GM12878 (cell line): ENCODE measurements around the gene PSMC3. TPM values are rescaled to one million over a fixed set of nuclear protein-coding genes. Genes with fewer than 3 reads are reported as not detected.

Experiments used
- ATAC-seq: fragments of 200-7000 bp; cut with Tn5 transposase; 3 replicates; pipeline ENCODE4 v1.9.1; 2020; ENCODE audit warnings: mild to moderate bottlenecking, moderate library complexity
- BruUV-seq: library from RNA; stranded (reverse); fragments of 400-500 nt; replicated peaks from 2 replicates; lab custom pipeline; 2021; lab: Mats Ljungman, UMichigan
- CTCF ChIA-PET: fragments of 300-600 bp; sonication (Branson Sonifier 250); formaldehyde crosslinking; extraction: SDS; loops from one replicate; lab custom pipeline; 2021; ENCODE audit warnings: inconsistent platforms; lab: Yijun Ruan, JAX
- POLR2A ChIA-PET: fragments of 350-600 bp; formaldehyde crosslinking; extraction: SDS; loops from one replicate; lab custom pipeline; 2021; ENCODE audit warnings: inconsistent platforms; lab: Charles Lee
- RAD21 ChIA-PET: fragments of 300-600 bp; sonication (Branson Sonifier 250); formaldehyde crosslinking; loops from one replicate; lab custom pipeline; 2023; ENCODE audit warnings: antibody characterized with exemption; ENCODE audit not compliant: unreplicated experiment; lab: Charles Lee
- SMC1A ChIA-PET: fragments of 300-600 bp; sonication (Branson Sonifier 250); formaldehyde crosslinking; loops from one replicate; lab custom pipeline; 2023; ENCODE audit not compliant: unreplicated experiment, uncharacterized antibody; lab: Charles Lee
- DNase-seq: peaks from one replicate; pipeline ENCODE4 v3.0.0-alpha.2; 2011; ENCODE audit warnings: low read depth, low spot score
- FAIRE-seq: peaks from 3 replicates; lab custom pipeline; 2011; peaks lifted over from hg19 to GRCh38; lab: Jason Lieb, UNC
- H2AFZ ChIP-seq: 2 replicates; pipeline ENCODE4 v1.6.0; 2011; ENCODE audit warnings: low read depth, low read length, control low read depth; ENCODE audit not compliant: control insufficient read depth
- H3K27ac ChIP-seq: 2 replicates; pipeline ENCODE4 v1.5.1; 2011; ENCODE audit warnings: control low read depth; ENCODE audit not compliant: control insufficient read depth, insufficient read depth
- H3K27me3 ChIP-seq, 2 experiments: replicated peaks in 1 of 2; 2 replicates each; pipeline versions ENCODE4 v1.6.0 to v1.6.1; 2011; ENCODE audit warnings: low read length in 1 of 2; ENCODE audit not compliant: control insufficient read depth in 2 of 2, insufficient read depth in 2 of 2
- H3K36me3 ChIP-seq, 2 experiments: 2 replicates each; pipeline ENCODE4 v1.5.1; 2011; ENCODE audit warnings: low read length in 1 of 2; ENCODE audit not compliant: control insufficient read depth in 2 of 2, insufficient read depth in 2 of 2
- H3K4me1 ChIP-seq: 2 replicates; pipeline ENCODE4 v1.6.1; 2011; ENCODE audit warnings: mild to moderate bottlenecking, low read length, moderate library complexity, mixed read lengths; ENCODE audit not compliant: control insufficient read depth, insufficient read depth
- H3K4me2 ChIP-seq: 2 replicates; pipeline ENCODE4 v1.6.0; 2011; ENCODE audit warnings: control low read depth; ENCODE audit not compliant: control insufficient read depth, insufficient read depth
- H3K4me3 ChIP-seq: fragments of 200-600 bp; sonication (generic); 2 replicates; pipeline ENCODE4 v1.5.1; 2016
- H3K79me2 ChIP-seq: 2 replicates; pipeline ENCODE4 v1.6.0; 2011; ENCODE audit warnings: low read length; ENCODE audit not compliant: control insufficient read depth, insufficient read depth
- H3K9ac ChIP-seq: 2 replicates; pipeline ENCODE4 v1.8.0; 2011; ENCODE audit warnings: low read length, control low read depth, mixed read lengths; ENCODE audit not compliant: control insufficient read depth, insufficient read depth
- H3K9me3 ChIP-seq: replicated peaks from 3 replicates; pipeline ENCODE4 v1.5.1; 2011; ENCODE audit warnings: mild to moderate bottlenecking, low read length; ENCODE audit not compliant: control insufficient read depth, insufficient read depth
- H4K20me1 ChIP-seq: 2 replicates; pipeline ENCODE4 v1.6.0; 2011; ENCODE audit not compliant: control insufficient read depth, insufficient read depth
- BACH1 ChIP-seq: fragments of 450-650 bp; IDR thresholded peaks from 2 replicates; pipeline ENCODE4 v1.6.1; 2017; ENCODE audit warnings: mild to moderate bottlenecking, borderline replicate concordance
- GABPA ChIP-seq: IDR thresholded peaks from 2 replicates; pipeline ENCODE4 v1.6.1; 2014; ENCODE audit warnings: antibody characterized with exemption, low read depth, mild to moderate bottlenecking, inconsistent platforms
- HDAC2 ChIP-seq: fragments of 200-600 bp; sonication (generic); IDR thresholded peaks from 2 replicates; pipeline ENCODE4 v1.6.1; 2017
- NFYB ChIP-seq: IDR thresholded peaks from 2 replicates; pipeline ENCODE4 v1.6.1; 2011; ENCODE audit warnings: low read depth, mild to moderate bottlenecking, low read length, improper control_type of control experiment, moderate library complexity; ENCODE audit not compliant: insufficient read depth
- POLR2A ChIP-seq: IDR thresholded peaks from 2 replicates; pipeline ENCODE4 v1.6.1; 2011; ENCODE audit warnings: low read depth, mild to moderate bottlenecking, low read length
- SMARCA5 ChIP-seq: fragments of 450-650 bp; IDR thresholded peaks from 2 replicates; pipeline ENCODE4 v1.6.1; 2017; ENCODE audit warnings: mild to moderate bottlenecking
- WRNIP1 ChIP-seq: IDR thresholded peaks from 2 replicates; pipeline ENCODE4 v1.6.1; 2011; ENCODE audit warnings: low read depth, low read length, improper control_type of control experiment, borderline replicate concordance
- ZNF687 ChIP-seq: fragments of 450-650 bp; IDR thresholded peaks from 2 replicates; pipeline ENCODE4 v1.6.1; 2017; ENCODE audit warnings: mild to moderate bottlenecking, moderate library complexity
- ZSCAN29 ChIP-seq: fragments of 450-650 bp; IDR thresholded peaks from 2 replicates; pipeline ENCODE4 v1.6.1; 2017; ENCODE audit warnings: mild to moderate bottlenecking, moderate library complexity
- ZZZ3 ChIP-seq: IDR thresholded peaks from 2 replicates; pipeline ENCODE4 v1.6.1; 2011; ENCODE audit warnings: low read depth; ENCODE audit not compliant: control insufficient read depth, insufficient read length
- WGBS: methylation state at CpG from one replicate; pipeline ENCODE4 v1.1.6; 2016; ENCODE audit warnings: low lambda C conversion rate; ENCODE audit not compliant: insufficient replicate concordance, insufficient coverage; ENCODE audit errors: missing lambda C conversion rate; 5-methylcytosine and 5-hydroxymethylcytosine counted together
- in situ Hi-C: fragments of 300-500 bp; cut with MboI; formaldehyde crosslinking; loops from 9 replicates; pipeline ENCODE4 v1.14.3; 2018; ENCODE audit warnings: mixed read lengths
- intact Hi-C: fragments of 100-400 bp; cut with micrococcal nuclease; formaldehyde crosslinking; loops from one replicate; pipeline ENCODE4 v1.14.2; 2022; ENCODE audit not compliant: unreplicated experiment
- polyA plus RNA-seq, 11 experiments: library from polyadenylated mRNA; depleted of rRNA in 4 of 11; unstranded in 6 of 11; stranded (reverse) in 5 of 11; fragments of >200 nt; fragmentation: Nextera tagmentation in 4 of 11; fragmentation: Illumina TruSeq in 1 of 11; extraction: Ambion mirVana in 4 of 11; extraction: Trizol in 1 of 11; gene quantifications; 1 replicate in 1 of 11; 2 replicates in 10 of 11; pipeline versions ENCODE4 v1.2.1 to v1.2.3, GENCODE V29; 2011 to 2016; ENCODE audit warnings: inconsistent platforms in 2 of 11, missing spikeins in 2 of 11, low read depth in 1 of 11
- total RNA-seq, 4 experiments: library from RNA; depleted of rRNA in 3 of 4; stranded (reverse); fragments of >200 nt in 3 of 4; fragmentation: Illumina TruSeq in 1 of 4; extraction: Trizol in 1 of 4; gene quantifications; 2 replicates each; pipeline versions ENCODE4 v1.2.1 to v1.2.3, GENCODE V29; 2013 to 2021

Gene PSMC3
- total and polyA plus RNA-seq, 10 of the 15 experiments (the other 5 are each of a cell fraction or from before 2014, with no cell fraction given) = 39.5 to 289 (median 155) TPM

GRCh38 chr11:47461876-47462275 is 35.6 kb upstream of the PSMC3 start:
- TF ChIP-seq HDAC2 (no peak), ZZZ3 (no peak), BACH1 (no peak), ZSCAN29 (no peak), POLR2A (no peak), NFYB (no peak), WRNIP1 (no peak), ZNF687 (no peak), SMARCA5 (no peak), GABPA (no peak)
- intact Hi-C loops (no loop called here), in situ Hi-C loops (no loop called here)
- no peak overlapping the region for H3K27ac ChIP-seq
- H3K27me3 ChIP-seq = no peaks in the 10 kb centered on the region
- peaks cover 6 to 10% of the 10 kb centered on the region in 2 experiments; a peak in 3 of 4 replicates for H3K36me3 ChIP-seq
- FAIRE-seq (no peak), DNase-seq (no peak), ATAC-seq (no peak)
- no peak overlapping the region for H3K4me2 ChIP-seq
- no peaks in the 10 kb centered on the region for H3K9me3 ChIP-seq
- ChIA-PET RAD21 (interaction anchor here (1.5 kb wide), 1 partner anchor 155 kb away, joined by 4 read pairs; no protein-coding TSS in a partner anchor), POLR2A (interaction anchor here (0.5 kb wide), 1 partner anchor 189 kb away, joined by 3 read pairs; no protein-coding TSS in a partner anchor), SMC1A (no interaction called here), CTCF (interaction anchor here (1.0 kb wide), 1 partner anchor 9 kb away, joined by 3 read pairs; no protein-coding TSS in a partner anchor)
- no peaks in the 10 kb centered on the region for H3K4me1 ChIP-seq
- WGBS = 98% methylated on average over 7 of the region's 7 CpGs
- H2AFZ ChIP-seq = no peak overlapping the region
- H3K4me3 ChIP-seq = no peak overlapping the region
- H4K20me1 ChIP-seq = no peaks in the 10 kb centered on the region; the same call in 1 of the 2 replicates
- no peak overlapping the region for H3K9ac ChIP-seq
- BruUV-seq = no TSS peak
- H3K79me2 ChIP-seq = no peaks in the 10 kb centered on the region; the same call in 1 of the 2 replicates
